Stomach (tissue), 19 donors: ENCODE results near the gene ELMOD1. TPM values are rescaled to one million over a fixed set of nuclear protein-coding genes. Genes with fewer than 3 reads are reported as not detected.

Experiments
- DNase-seq, 2 donors: peaks; one replicate each; pipeline versions ENCODE4 v3.0.0 to v3.0.0-alpha.2; 2013 to 2019
- H3K27ac ChIP-seq, 5 donors: fragments of 200-600 bp in 4 of 5; sonication (generic) in 4 of 5; one replicate each; pipeline ENCODE4 v1.5.1; 2013 to 2019; ENCODE audit warnings: mild to moderate bottlenecking in 1 of 5, moderate library complexity in 1 of 5
- H3K27me3 ChIP-seq, 3 donors: fragments of 200-600 bp; sonication (generic); one replicate each; pipeline ENCODE4 v1.5.1; 2017 to 2019; ENCODE audit warnings: mixed run types in 1 of 3
- H3K36me3 ChIP-seq, 4 donors: fragments of 200-600 bp; sonication (generic); 1 replicate in 3 of 4; 2 replicates in 1 of 4; pipeline ENCODE4 v1.5.1; 2016 to 2019
- H3K4me1 ChIP-seq, 4 donors: fragments of 200-600 bp; sonication (generic); one replicate each; pipeline ENCODE4 v1.5.1; 2016 to 2019
- H3K4me3 ChIP-seq, 4 donors: fragments of 200-600 bp; sonication (generic) in 3 of 4; one replicate each; pipeline ENCODE4 v1.5.1; 2016 to 2019; ENCODE audit warnings: mild to moderate bottlenecking in 1 of 4
- H3K9me3 ChIP-seq, 4 donors: fragments of 200-600 bp; sonication (generic); one replicate each; pipeline ENCODE4 v1.5.1; 2016 to 2019
- EP300 ChIP-seq: sonication (generic); formaldehyde crosslinking; IDR thresholded peaks from one replicate; pipeline ENCODE4 v1.6.1; 2017; ENCODE audit warnings: antibody characterized with exemption
- POLR2A ChIP-seq, 4 donors: fragments of 450-650 bp; IDR thresholded peaks; one replicate each; pipeline ENCODE4 v1.6.1; 2016; ENCODE audit warnings: antibody characterized with exemption in 4 of 4, control low read depth in 2 of 4, mild to moderate bottlenecking in 1 of 4, moderate library complexity in 1 of 4
- POLR2AphosphoS5 ChIP-seq, 3 donors: sonication (generic); formaldehyde crosslinking; IDR thresholded peaks; one replicate each; pipeline ENCODE4 v1.6.1; 2016; ENCODE audit warnings: antibody characterized with exemption in 3 of 3
- WGBS, 5 donors: extraction: QIAGEN DNeasy Blood & Tissue Kit in 3 of 5; methylation state at CpG; one replicate each; pipeline versions ENCODE4 v1.1.5 to v1.1.7; 2013 to 2018; 5-methylcytosine and 5-hydroxymethylcytosine counted together
- intact Hi-C: fragments of 100-400 bp; cut with DNase I; formaldehyde crosslinking; loops from one replicate; pipeline ENCODE4 v1.15.1; 2023; ENCODE audit warnings: low total_unique reads
- long read RNA-seq, 10 donors: transcript quantifications; one replicate each; lab custom pipeline, GENCODE V29; 2026
- polyA plus RNA-seq, 3 donors: library from polyadenylated mRNA; stranded (reverse); fragments of 200-250 nt; gene quantifications; one replicate each; pipeline ENCODE4 v1.2.3, GENCODE V29; 2013
- total RNA-seq, 5 donors: library from RNA; depleted of rRNA; stranded (reverse); fragments of >200 nt; gene quantifications; one replicate each; pipeline versions ENCODE4 v1.1.0 to v1.2.3, GENCODE V29; 2014 to 2016
- TF ChIP-seq, protein P1 (sequence below), 7 experiments: fragments of 450-650 bp in 4 of 7; fragments of 200-600 bp in 3 of 7; sonication (generic) in 3 of 7; IDR thresholded peaks; one replicate each; pipeline ENCODE4 v1.5.1; 2016 to 2019; ENCODE audit warnings: antibody characterized with exemption in 7 of 7, control low read depth in 2 of 7, mild to moderate bottlenecking in 1 of 7
- donor health status: healthy with polysubstance abuse.
- donor health status: Bipolar disorder and iron deficiency.
- donor health status: healthy.

The ELMOD1 gene
- 1 to 10 TPM in 1 of 5 donors, not detected in 4; 1.1 TPM for total RNA-seq
- polyA plus RNA-seq, result under 1 TPM in 2 of 3 donors, not detected in 1; 0.15 to 0.31 TPM
- long read RNA-seq, donor 1, result 0 reads
- long read RNA-seq, donor 2, result 0 reads
- long read RNA-seq, donor 3, result 0 reads
- long read RNA-seq, donor 4, result 0 reads
- long read RNA-seq, donor 5, result 0 reads
- long read RNA-seq, donor 6, result 0 reads
- long read RNA-seq, donor 7, result 0 reads
- long read RNA-seq, donor 8, result 0 reads
- long read RNA-seq, donor 9, result 0 reads
- long read RNA-seq, donor 10, result 0 reads

DNA sequence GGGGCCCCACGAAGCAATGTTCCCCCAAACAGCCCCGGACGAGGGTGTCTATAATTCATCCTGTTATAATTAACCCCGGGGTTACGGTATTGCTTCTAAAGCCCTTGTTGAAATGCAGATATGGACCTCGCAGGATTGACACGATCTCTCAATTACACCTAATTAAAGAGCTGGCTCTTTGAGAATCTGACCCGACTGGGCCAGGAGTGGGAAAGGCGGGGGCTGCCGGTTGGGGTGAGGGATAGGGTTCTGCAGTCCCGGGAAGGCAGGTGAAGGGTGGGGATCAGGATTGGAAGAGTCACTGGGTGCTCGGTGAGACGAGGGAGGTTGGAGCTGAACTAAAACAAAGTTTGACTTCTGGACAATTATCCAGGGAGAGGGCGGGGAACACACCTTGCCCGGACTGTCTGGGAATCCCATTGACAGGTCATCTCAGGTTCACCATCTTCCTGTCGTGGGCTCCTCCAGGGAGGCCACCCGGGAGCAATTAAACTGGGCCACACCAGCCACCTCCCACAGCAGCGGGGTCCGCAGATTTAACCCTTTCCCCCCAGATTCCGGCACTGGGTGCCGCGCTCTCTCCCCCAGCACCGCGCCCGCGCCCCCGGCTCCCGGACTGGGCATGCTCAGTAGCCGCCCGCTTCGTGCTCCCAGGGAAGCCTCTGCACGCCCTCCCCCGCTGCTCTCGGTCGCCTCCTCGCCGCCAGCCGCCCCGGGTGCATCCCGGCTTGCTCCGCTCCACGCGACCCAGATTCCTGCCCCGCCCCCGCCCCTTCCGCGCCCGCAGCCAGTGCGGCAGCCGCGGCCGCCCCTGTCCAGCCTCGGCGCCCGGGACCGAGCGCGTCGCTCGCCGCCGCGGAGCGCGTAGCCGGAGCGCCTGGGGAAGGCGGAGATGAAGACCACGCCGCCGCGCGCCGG lies at the start of gene ELMOD1:
TSS of gene ELMOD1 (plus strand) at position 688 of the 918 bp plus-strand sequence. CDS start 27,043 bp downstream, outside the sequence.
- no peaks in the 10 kb centered on the region for H3K9me3 ChIP-seq
- TF ChIP-seq POLR2AphosphoS5 (IDR thresholded peaks at IDR 0.05) (no peak), EP300 (no peak), POLR2A (IDR thresholded peaks at IDR 0.05) (no peak)
- TF ChIP-seq, protein P1, sequence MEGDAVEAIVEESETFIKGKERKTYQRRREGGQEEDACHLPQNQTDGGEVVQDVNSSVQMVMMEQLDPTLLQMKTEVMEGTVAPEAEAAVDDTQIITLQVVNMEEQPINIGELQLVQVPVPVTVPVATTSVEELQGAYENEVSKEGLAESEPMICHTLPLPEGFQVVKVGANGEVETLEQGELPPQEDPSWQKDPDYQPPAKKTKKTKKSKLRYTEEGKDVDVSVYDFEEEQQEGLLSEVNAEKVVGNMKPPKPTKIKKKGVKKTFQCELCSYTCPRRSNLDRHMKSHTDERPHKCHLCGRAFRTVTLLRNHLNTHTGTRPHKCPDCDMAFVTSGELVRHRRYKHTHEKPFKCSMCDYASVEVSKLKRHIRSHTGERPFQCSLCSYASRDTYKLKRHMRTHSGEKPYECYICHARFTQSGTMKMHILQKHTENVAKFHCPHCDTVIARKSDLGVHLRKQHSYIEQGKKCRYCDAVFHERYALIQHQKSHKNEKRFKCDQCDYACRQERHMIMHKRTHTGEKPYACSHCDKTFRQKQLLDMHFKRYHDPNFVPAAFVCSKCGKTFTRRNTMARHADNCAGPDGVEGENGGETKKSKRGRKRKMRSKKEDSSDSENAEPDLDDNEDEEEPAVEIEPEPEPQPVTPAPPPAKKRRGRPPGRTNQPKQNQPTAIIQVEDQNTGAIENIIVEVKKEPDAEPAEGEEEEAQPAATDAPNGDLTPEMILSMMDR (IDR thresholded peaks at IDR 0.05), result no peak
- peaks cover 16 to 33% (median 29%) of the 10 kb centered on the region in 4 donors for H3K4me1 ChIP-seq
- intact Hi-C loops, result no loop called here
- peak in 1 of 2 donors; percentile 84 for DNase-seq
- H3K27me3 ChIP-seq, result peaks cover 7 to 97% (median 57%) of the 10 kb centered on the region in 3 donors
- WGBS, 5 donors, result 1 to 3% (median 2%) methylated on average over 30 to 74 of the region's 74 CpGs
- H3K27ac ChIP-seq, result no peak within 1 kb of the TSS
- no peaks in the 10 kb centered on the region for H3K36me3 ChIP-seq
- H3K4me3 ChIP-seq, result peak within 1 kb of the TSS; percentile 48 to 75 (median 65)

DNA sequence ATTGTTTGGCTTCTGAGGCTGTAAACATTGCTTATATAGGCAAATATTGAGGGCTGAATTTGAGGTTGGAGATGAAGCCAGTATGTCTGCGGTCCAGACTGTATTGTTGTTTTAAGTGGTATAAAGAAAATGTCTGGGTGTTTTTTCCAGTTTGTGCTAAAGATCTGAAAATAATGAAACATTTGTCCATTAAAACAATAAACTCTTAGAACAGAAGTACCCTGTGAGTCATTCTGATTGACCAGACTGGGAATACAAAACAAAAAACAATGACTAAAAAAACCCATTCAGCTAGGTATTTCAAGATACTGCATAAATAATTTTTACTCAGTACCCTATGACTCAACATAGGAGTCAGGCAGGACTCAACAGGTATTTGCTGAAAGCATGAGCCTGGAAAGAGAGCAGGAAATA lies 45.8 kb upstream of the ELMOD1 start:
- H3K9me3 ChIP-seq, result no peaks in the 10 kb centered on the region
- peaks cover 0 to 31% (median 21%) of the 10 kb centered on the region in 4 donors for H3K36me3 ChIP-seq
- TF ChIP-seq POLR2AphosphoS5 (IDR thresholded peaks at IDR 0.05) (no peak), POLR2A (IDR thresholded peaks at IDR 0.05) (no peak), EP300 (no peak)
- TF ChIP-seq, protein P1 (IDR thresholded peaks at IDR 0.05), result no peak
- no peaks in the 10 kb centered on the region for H3K27me3 ChIP-seq
- no peak overlapping the region for H3K4me3 ChIP-seq
- DNase-seq, result no peak
- intact Hi-C loops, result no loop called here
- H3K27ac ChIP-seq, result no peak overlapping the region
- 39 to 65% (median 46%) methylated on average over 1 of the region's 1 CpG for WGBS, 5 donors
- H3K4me1 ChIP-seq, result no peaks in the 10 kb centered on the region

DNA sequence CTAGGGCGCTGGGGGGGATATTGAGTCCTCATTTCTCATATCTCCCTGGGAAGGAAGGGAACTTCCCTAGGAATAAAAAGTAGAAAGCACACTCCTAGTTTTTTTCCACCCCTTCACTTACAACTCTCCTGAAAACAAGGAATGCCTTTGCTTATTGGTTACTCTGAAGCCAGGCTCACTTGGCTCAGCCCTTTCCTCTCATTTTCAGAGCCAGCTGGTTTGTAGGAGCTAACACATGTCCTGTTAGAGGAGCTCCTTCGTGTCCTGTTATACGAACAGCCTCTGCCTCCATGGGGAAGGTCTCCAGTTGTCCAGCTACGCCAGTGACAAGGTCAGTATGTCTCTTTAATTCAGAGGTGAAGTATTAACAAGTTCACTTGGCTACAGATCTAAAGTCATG lies 43.0 kb upstream of the ELMOD1 start:
- H3K36me3 ChIP-seq, result peaks cover 3 to 45% (median 35%) of the 10 kb centered on the region in 4 donors
- no peak for TF ChIP-seq POLR2A (IDR thresholded peaks at IDR 0.05)
- TF ChIP-seq, protein P1 (IDR thresholded peaks at IDR 0.05), result no peak
- no peak for TF ChIP-seq POLR2AphosphoS5 (IDR thresholded peaks at IDR 0.05)
- no peak for TF ChIP-seq EP300
- H3K27ac ChIP-seq, result no peak overlapping the region
- no peaks in the 10 kb centered on the region for H3K27me3 ChIP-seq
- H3K4me3 ChIP-seq, result no peak overlapping the region
- H3K4me1 ChIP-seq, result no peaks in the 10 kb centered on the region
- 93 to 98% (median 96%) methylated on average over 4 of the region's 4 CpGs for WGBS, 5 donors
- H3K9me3 ChIP-seq, result no peaks in the 10 kb centered on the region
- intact Hi-C loops, result no loop called here
- no peak for DNase-seq

DNA sequence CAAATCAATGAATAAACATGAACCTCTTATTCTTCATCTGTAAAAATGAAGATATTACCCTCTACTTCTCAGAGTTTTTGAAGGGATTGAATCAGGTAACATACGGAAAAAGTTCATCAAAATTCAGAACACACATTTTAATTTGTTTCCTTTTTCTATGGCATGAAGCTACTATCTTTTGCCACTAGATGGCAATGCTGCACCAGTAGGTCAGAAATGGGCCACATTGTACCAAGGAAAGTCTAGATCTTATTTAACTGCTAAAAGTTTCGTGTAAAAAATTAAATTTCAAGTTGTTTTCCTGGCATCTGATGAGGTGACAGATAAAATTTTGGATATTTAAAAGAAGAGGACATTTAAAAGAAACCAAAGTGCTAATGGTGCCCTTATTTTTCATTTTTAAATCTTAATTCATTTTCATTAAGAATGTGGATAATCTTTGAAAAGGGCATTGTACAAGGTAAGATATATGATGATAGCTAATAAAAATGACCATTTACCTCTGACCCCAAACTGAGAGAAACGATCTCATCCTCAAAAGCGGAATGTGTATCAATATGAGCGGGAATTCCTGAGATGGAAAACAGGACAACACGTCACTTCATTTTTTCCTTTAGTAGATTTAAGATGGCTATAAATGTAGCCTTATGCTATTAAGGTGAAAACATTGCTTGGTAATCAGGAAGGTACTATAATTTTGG lies 41.5 kb upstream of the ELMOD1 start:
- no peak overlapping the region for H3K4me3 ChIP-seq
- H3K9me3 ChIP-seq, result no peaks in the 10 kb centered on the region
- no peaks in the 10 kb centered on the region for H3K4me1 ChIP-seq
- peaks cover 3 to 48% (median 43%) of the 10 kb centered on the region in 4 donors for H3K36me3 ChIP-seq
- WGBS, 5 donors, result 64 to 72% (median 66%) methylated on average over 6 of the region's 6 CpGs
- TF ChIP-seq POLR2A (IDR thresholded peaks at IDR 0.05) (no peak), POLR2AphosphoS5 (IDR thresholded peaks at IDR 0.05) (no peak), EP300 (no peak)
- TF ChIP-seq, protein P1 (IDR thresholded peaks at IDR 0.05), result peak in 5 of 7 experiments; percentile 44 to 83 (median 67)
- peak in 1 of 2 donors; percentile 66 for DNase-seq
- intact Hi-C loops, result no loop called here
- no peak overlapping the region for H3K27ac ChIP-seq
- H3K27me3 ChIP-seq, result no peaks in the 10 kb centered on the region
